K562 treated with DMSO at 1 percent for 48 hours (cell line): ENCODE data around the gene SALL2. TPM values are rescaled to one million over a fixed set of nuclear protein-coding genes. Genes with fewer than 3 reads are reported as not detected.

Experiments used
- total RNA-seq: library from RNA; unstranded; fragments of 300-600 nt; gene quantifications from 2 replicates; pipeline ENCODE4 v1.2.3, GENCODE V29; 2022; ENCODE audit warnings: low replicate concordance; ENCODE audit errors: extremely low read depth

The SALL2 gene
- total RNA-seq = not detected in 2 replicates

DNA sequence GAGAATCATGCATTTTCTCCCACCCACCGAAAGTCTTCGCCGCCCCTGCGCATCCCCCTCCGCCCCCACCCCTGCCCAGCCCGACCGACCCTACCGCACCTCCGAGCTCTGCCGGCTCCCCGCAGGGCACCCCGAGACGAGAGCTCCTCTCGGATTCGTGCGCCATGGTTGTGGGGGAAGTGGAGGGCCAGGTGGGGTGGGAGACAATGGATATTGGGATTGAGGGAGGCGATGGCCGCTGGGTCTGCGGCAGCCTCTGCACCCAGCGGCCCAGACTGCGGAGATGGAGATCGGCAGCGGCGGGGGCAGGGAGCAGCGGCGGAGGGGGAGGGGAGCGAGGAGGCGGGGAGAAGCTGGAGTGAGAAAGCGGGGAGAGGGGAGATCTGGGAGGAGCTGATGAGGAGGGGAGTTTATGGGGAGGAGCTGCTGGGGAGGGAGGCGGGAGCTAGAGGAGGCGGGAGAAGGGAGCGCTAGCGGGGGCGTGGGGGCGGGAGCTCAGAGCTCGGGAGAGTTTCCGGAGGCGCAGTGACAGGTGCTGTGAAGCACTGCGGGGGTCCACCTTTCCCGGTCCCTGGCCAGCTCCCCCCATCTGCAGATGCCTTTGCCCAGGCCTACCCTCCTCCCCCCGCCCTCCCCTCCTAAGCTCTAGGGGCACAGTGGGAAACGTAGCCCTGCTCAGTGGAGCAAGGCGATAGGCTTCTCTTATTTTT is at the start of gene SALL2:
Gene SALL2 (minus strand): TSS at position 385 of the 710 bp plus-strand sequence. CDS start 219 bp downstream, at position 166.

DNA sequence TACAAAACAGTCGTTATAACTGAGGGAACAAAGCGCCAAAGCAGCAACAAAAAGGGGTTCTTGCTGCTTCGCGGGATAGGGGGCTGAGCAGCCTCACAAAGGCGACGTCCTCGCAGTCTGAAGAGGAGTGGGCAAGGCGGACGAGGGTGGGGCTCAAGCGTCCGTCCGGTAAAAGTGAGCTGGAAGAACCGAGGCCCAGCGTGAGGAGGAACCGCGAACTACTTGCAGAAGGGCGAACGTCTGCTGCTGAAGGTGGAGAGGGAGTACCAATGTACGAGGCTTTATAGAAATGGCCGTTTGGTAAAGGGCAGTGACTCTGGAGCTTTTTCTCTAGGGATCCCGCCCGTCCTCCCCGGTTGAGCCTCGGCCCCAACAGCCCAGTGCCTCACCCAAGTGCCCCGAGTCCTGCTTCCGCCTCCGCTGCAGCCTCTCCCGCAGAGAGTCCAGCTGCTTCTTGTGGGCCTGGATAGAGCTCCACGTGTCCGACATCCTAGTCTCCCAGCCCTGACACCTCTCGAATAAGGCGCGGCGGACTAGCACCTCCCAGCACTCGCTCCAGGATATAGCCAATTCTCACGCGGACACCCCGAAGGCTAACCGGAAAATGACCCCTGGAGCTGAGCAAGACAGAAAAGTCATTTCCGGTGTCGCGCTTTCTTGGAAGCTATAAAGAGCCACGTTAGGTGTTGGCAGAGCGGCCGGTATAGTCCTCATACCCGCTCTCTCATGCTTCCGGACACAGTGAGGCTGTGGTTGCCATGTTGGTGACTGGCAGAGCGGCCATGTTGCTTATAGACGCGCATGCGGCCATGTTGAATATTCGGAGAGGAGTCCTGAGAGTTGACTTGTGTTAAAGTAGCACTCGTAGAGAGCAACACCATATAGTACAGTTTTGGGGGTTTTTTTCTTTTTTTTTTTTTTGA is 15.2 kb downstream of the SALL2 start, which contains the start of gene METTL3:
Gene METTL3 (minus strand): TSS at position 606 of the 923 bp plus-strand sequence. CDS start 117 bp downstream, at position 489.

DNA sequence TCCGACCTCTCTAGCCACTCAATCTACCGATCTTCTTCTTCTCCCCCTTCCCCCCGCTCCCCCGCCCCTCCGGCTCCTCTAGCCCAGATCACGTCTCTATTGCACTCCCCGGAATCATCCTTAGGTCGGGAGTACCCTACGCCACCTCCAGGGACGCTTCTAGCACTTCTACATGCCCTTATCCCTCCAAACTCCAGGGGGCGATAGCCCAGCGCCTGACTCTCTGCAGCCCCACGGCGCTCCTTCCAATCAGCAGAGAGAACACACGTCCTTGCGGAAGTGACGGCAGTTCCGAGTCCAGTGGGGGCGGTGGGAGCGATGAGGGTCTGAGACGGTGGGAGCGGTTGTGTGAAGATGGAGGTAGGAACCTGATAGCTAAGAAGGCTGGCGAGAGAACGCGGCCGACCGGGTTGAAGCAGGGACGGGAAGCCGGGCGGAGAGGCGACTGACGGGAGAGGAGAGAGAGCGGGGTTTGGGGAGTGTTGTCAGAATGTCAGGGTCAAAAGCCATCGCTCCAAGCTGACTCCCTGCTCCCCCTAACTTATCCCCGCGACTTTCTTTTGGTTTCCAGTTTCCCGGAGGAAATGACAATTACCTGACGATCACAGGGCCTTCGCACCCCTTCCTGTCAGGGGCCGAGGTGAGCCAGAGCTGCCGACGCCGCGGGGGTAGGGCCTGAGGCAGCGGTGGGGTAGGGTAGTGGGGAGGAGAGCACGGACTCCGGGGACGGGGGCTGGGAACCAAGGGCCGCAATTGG is 49.0 kb downstream of the SALL2 start, which contains the start of the genes RAB2B and TOX4:
Gene RAB2B (minus strand): TSS at position 35 of the 757 bp plus-strand sequence. CDS start 87 bp downstream, outside the sequence.
Gene TOX4 (plus strand): TSS at position 271 of the 757 bp plus-strand sequence. CDS start 84 bp downstream, at position 355.

Other genes starting within 250 kb of the SALL2 start
- not detected in 2 replicates for gene RPGRIP1, start 246.3 kb downstream of the SALL2 start, total RNA-seq
- gene SUPT16H, start 142.3 kb downstream of the SALL2 start, total RNA-seq = not detected in 2 replicates
- gene CHD8, start 70.2 kb downstream of the SALL2 start, total RNA-seq = not detected in 2 replicates
- not detected in 2 replicates for gene RAB2B, start 49.4 kb downstream of the SALL2 start, total RNA-seq
- gene TOX4, start 49.2 kb downstream of the SALL2 start, total RNA-seq = not detected in 2 replicates
- gene METTL3, start 15.0 kb downstream of the SALL2 start, total RNA-seq = not detected in 2 replicates
- not detected in 2 replicates for gene OR10G3, start 53.7 kb upstream of the SALL2 start, total RNA-seq
- gene OR10G2, start 108.6 kb upstream of the SALL2 start, total RNA-seq = not detected in 2 replicates
- not detected in 2 replicates for gene OR4E2, start 127.5 kb upstream of the SALL2 start, total RNA-seq
- gene OR4E1, start 147.5 kb upstream of the SALL2 start, total RNA-seq = not detected in 2 replicates